Measurements from ENCODE around the gene ZNF691.

Gene ZNF691

GRCh38 chr1:42841010-42841409 lies 5.4 kb upstream of the ZNF691 start:
- H3K4me3 ChIP-seq (ENCODE audit: control insufficient read depth, low read depth, low read length): no peak overlapping the region
- no peak for TF ChIP-seq CTCF (conservative IDR thresholded peaks at IDR 0.05; ENCODE audit: control insufficient read depth, insufficient read depth, low read depth, low read length)
- DNase-seq (ENCODE audit: low read depth): no peak

DNA sequence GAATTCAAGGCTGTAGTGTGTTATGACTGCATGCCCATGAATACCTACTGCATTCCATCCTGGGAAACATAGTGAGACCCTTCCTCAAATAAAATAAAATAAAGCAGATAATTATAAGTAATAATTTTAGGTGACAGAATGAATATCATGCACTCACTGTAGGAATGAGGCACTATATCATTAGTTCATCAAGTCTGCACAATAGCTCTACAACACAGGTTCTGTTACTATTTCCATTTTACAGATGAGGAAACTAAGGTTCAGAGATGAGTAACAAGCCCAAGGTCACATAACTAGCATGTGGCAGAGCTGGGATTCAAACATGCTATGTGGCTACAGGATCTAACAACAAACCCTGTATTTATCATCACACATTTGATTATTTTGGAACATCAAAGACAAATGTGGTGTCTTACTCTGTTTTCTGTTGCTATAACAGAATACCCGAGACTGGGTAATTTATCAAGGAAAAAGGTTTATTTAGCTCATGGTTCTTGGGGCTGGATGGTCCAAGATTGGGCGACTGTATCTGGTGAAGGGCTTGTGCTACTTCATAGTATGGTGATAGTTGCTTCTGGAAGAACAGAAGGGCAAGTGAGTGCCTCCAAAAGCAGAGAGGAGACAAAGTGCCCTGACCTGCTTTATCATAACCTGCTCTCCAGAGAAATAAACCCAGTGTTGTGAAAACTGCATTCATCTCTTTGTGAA lies 4.8 kb upstream of the ZNF691 start:
- no peak for DNase-seq (ENCODE audit: low read depth)
- no peak overlapping the region for H3K4me3 ChIP-seq (ENCODE audit: control insufficient read depth, low read depth, low read length)
- TF ChIP-seq CTCF (conservative IDR thresholded peaks at IDR 0.05; ENCODE audit: control insufficient read depth, insufficient read depth, low read depth, low read length): no peak

DNA sequence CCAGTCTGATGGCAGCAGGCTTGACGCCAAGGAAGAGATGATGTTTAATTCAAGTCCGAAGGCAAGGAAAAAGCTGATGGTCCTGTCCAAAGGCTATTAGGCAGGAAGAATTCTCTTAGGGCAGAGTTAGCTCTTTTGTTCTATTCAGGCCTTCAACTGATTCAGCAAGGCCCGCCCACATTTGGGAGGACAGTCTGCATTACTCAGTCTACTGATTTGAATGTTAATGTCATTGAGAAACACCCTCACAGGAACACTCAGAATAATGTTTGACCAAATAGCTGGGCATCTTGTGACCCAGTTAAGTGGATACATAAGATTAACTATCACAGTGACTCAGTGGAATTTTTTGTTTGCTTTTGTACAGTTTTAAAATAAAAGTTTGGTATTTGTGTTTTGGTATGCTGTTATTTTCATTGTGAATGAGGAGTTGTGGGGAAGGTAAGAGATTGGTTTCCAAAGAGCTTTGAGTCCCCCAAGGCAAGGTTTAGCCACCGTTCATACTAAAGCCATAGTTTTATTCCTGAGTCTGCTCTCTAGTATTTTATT lies 1.7 kb upstream of the ZNF691 start:
- H3K4me3 ChIP-seq (ENCODE audit: control insufficient read depth, low read depth, low read length): no peak overlapping the region
- peak; percentile 69 for DNase-seq (ENCODE audit: low read depth)
- no peak for TF ChIP-seq CTCF (conservative IDR thresholded peaks at IDR 0.05; ENCODE audit: control insufficient read depth, insufficient read depth, low read depth, low read length)

DNA sequence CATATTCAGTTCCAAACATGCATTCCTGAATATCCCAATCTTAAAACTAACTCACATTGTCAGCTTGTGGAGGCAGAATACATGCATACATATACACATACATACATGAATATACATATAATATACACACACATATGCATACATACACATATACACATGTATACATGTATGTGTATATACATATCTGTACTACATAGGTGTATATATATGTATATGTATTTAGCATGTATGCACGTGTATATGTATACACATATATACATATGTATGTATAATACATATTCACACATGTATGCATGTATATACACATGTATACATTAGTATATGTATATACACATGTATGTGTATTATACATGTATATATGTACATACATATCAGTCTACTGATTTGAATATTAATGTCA lies 1.2 kb upstream of the ZNF691 start:
- no peak for DNase-seq (ENCODE audit: low read depth)
- no peak for TF ChIP-seq CTCF (conservative IDR thresholded peaks at IDR 0.05; ENCODE audit: control insufficient read depth, insufficient read depth, low read depth, low read length)
- H3K4me3 ChIP-seq (ENCODE audit: control insufficient read depth, low read depth, low read length): peak overlapping the region; percentile 89

GRCh38 chr1:42845866-42846256 lies 552 bp upstream of the ZNF691 start:
- peak overlapping the region; percentile 89 for H3K4me3 ChIP-seq (ENCODE audit: control insufficient read depth, low read depth, low read length)
- no peak for DNase-seq (ENCODE audit: low read depth)
- TF ChIP-seq CTCF (conservative IDR thresholded peaks at IDR 0.05; ENCODE audit: control insufficient read depth, insufficient read depth, low read depth, low read length): no peak

GRCh38 chr1:42847111-42847595 lies 740 bp downstream of the ZNF691 start:
- no peak for DNase-seq (ENCODE audit: low read depth)
- H3K4me3 ChIP-seq (ENCODE audit: control insufficient read depth, low read depth, low read length): peak overlapping the region; percentile 89
- TF ChIP-seq CTCF (conservative IDR thresholded peaks at IDR 0.05; ENCODE audit: control insufficient read depth, insufficient read depth, low read depth, low read length): no peak
